GM19351 (cell line): Measurements from ENCODE around the gene CLCA4.

Source experiments
- ATAC-seq: cut with Tn5 transposase; IDR thresholded peaks from one replicate; pipeline ENCODE4 v1.9.1; 2021; ENCODE audit warnings: mild to moderate bottlenecking, moderate library complexity; ENCODE audit not compliant: unreplicated experiment

CLCA4 gene

DNA sequence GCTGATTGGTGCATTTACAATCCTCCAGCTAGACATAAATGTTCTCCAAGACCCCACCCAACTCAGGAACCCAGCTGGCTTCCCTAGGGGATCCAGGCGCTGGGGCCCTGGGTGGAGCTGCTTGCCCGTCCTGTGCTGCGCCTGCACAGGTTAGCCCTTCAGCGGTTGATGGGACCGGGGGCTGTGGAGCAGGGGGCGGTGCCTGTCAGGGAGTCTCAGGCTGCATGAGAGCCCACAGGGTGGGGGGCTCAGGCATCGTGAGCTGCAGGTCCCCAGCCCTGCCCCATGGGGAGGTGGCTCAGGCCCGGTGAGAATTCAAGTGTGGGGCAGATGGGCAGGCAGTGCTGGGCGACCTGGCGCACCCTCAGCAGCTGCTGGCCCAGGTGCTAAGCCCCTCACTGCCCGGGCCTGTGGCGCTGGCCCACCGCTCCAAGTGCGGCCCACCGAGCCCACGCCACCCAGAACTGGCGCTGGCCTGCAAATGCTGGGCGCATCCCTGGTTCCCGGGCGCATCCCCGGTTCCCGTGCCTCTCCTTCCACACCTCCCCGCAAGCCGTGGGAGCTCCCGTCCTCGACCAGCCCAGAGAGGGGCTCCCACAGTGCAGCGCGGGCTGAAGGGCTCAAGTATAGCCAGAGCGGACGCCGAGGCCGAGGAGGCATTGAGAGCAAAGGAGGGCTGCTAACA, 23.1 kb upstream of the CLCA4 start:
- ATAC-seq, result no peak

DNA sequence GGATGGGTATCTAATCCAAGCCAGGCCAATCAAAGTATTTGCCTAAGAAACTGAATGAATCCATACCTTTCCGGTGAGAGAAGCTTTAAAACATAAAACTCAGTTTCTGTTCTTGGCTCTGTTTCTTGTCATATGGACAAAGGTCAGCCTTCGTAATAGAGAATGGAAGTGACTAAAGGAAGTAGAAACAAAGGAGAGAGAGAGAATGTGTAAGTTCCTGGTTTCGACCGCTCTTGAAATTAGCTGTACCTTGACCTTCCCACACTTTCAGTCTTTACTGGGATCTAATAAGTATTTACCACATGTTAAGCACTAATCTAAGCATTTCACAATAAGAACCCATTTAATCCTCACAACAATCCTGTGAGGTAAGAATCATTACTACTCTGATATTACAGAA, 19.6 kb upstream of the CLCA4 start:
- ATAC-seq, result no peak

DNA sequence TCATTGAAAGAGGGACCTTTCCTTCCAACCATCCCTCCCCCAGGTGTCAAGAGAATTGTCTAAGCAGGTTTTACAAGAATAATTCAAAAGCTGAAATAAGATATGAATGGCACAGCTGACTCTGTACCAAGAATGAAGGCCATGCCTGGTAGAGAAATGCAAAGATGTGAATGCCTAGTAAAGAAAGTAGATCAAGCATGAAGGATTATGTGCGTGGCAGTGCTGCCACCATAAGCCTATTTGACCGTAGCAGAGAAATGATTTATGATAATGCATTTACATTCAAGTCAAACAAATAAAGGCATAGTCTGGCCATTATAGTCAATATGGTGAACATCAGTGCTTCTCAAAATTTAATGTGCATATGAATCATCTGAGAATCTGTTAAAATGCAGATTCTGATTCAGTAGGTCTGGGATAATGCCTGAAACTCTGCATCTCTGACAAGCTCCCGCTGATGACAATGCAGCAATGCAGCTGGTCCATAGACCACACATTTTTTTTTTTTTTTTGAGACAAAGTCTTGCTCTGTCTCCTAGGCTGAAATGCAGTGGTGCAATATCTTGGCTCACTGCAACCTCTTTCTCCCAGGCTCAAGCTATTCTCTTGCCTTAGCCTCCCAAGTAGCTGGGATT, 16.6 kb upstream of the CLCA4 start:
- no peak for ATAC-seq

DNA sequence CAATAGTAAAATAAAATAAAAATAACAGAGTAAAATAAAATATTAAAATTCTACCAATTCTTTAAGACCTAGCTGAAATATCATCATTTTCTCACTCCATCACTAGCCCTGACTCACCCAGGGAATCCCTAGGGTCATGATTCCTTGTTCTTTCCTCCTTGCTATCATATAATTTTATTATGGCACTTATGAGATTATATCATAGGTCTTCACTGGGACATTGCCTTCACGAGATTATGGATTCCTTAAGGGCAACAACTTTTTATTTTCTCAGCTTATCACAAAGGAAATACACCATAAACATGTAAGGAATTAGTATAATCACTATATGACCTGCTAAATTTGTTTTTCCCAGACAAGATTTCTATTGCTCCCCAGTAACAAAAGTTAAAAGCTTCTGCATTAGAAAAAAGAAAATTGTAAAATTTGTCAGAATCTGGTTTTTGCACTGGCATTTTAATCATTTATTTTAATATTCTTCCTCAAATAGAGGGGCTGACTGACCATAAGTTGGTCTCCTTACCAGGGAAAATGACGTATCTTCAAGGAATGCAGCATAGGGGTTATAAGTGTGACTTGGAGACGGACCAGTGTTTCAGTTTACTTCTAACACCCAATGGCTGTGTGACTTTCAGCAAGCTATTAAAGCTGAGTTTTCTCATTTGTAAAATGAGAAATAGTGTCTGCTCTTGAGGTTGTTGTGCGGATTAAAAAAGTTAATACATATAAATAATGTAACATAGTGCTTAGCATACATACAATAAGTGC, 8.8 kb upstream of the CLCA4 start:
- ATAC-seq, result no peak

DNA sequence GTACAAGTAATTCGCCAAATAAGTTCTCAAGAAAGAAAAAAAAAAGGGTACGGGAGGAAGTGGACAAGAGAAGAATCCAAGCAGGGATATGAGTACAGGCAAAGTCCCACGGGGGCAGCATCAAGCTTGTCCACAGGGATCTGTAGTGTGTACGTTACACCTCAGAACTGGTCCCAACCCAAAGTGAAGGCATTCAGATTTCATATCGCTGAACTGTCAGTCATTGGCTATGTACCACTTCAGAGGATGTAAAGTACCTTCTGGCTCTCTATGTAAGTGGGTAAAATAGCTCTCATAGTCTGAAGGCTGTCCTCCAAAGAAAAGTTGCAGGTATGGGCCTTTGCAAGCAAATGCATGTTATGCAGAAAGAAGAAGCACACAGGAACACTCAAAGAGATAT, 8.1 kb upstream of the CLCA4 start:
- ATAC-seq, result no peak

GRCh38 chr1:86541859-86542258, 5.0 kb upstream of the CLCA4 start:
- ATAC-seq, result no peak

GRCh38 chr1:86542631-86543030, 4.2 kb upstream of the CLCA4 start:
- ATAC-seq, result no peak

GRCh38 chr1:86548839-86549238, 2.0 kb downstream of the CLCA4 start:
- no peak for ATAC-seq

GRCh38 chr1:86551305-86551704, 4.4 kb downstream of the CLCA4 start:
- ATAC-seq, result no peak

DNA sequence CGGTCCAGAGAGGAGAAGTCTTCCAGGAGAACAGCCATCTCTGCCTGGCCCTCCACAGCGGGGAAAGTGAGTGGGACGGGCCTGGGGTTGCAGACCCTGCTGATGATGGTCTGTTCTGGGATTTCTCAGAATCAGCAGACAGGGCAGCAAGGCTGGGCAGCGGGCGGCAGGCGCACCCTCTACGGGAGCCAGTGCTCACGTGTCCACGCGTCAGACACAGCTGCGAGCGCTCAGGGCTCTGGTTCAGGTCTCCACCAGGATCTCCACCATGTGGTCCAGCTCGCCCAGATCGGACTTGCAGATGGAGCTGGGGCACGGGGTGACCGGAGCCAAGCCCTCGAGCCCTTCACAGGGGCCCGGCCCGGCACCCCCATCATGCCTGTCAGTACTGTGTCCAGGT, 5.5 kb downstream of the CLCA4 start:
- ATAC-seq, result no peak

GRCh38 chr1:86557739-86558138, 10.9 kb downstream of the CLCA4 start:
- no peak for ATAC-seq

DNA sequence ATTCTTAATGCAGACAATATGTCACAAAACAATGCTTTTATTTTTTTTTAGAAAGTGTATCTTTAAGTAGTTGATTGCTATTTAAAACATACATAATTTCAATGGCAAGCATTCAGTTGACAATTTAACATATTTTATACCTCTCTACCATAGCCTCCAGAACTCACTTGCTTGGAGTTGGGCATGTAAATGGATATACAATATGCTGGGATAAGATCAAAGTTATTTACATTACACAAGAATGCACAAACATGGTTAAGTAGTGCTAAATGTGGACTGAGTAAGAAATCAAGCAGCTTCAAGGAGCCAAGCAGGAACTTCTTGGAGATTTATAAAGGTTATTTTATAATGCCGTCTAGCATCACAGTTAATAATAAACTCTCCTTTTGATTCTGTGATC, 17.0 kb downstream of the CLCA4 start:
- ATAC-seq, result no peak

DNA sequence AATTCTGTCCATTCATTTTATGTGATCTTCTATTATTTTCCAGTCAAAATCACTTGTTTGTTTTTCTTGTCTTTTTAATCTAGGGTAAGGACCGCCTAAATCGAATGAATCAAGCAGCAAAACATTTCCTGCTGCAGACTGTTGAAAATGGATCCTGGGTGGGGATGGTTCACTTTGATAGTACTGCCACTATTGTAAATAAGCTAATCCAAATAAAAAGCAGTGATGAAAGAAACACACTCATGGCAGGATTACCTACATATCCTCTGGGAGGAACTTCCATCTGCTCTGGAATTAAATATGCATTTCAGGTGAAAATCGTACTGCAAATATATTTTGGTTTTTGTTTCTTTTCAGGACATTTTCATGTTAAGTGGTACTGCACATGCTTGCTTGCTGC, 20.5 kb downstream of the CLCA4 start:
- ATAC-seq, result no peak

DNA sequence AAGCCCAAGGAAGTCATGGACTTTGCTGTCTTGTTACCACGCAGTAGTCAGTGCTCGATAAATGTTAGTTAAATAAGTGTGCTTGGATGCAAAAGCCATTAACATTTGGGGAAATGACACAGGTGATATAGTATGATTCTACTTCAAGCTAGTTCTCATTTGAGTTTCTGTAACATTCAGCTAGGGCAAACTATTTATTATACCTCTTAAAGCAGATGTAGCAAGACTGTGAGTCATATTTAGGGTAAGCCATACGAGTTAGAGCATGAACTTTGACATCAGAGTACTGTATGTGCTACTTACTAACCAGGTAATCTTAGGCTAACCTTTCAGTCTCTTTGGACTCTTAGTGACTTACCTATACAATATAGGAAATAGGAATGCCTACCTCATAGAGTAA, 21.0 kb downstream of the CLCA4 start:
- no peak for ATAC-seq

GRCh38 chr1:86573763-86574484, 27.0 kb downstream of the CLCA4 start:
- ATAC-seq, result no peak

- ATAC-seq, result no peak
Observed at GRCh38 chr1:86581231-86581630, 34.4 kb downstream of the CLCA4 start.

DNA sequence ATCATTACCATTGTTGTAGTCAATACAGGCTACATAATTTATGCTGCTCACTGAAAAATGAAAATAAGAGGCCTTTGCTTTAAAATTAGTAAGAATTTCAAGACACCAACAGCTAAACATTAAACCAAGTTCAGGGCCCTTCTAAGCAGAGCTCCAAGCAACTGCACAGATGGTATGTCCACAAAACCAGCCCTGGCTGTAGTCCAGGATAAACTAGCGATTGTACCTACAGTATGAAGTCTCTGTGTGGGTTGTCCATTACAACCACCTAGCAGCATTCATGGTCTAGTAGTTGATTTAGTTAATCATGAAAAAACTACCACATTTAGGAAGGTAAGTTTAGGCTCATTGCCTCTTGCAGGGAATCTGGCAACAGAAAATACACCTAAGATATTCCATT, 35.3 kb downstream of the CLCA4 start:
- no peak for ATAC-seq

GRCh38 chr1:86583032-86583431, 36.2 kb downstream of the CLCA4 start:
- ATAC-seq, result no peak

DNA sequence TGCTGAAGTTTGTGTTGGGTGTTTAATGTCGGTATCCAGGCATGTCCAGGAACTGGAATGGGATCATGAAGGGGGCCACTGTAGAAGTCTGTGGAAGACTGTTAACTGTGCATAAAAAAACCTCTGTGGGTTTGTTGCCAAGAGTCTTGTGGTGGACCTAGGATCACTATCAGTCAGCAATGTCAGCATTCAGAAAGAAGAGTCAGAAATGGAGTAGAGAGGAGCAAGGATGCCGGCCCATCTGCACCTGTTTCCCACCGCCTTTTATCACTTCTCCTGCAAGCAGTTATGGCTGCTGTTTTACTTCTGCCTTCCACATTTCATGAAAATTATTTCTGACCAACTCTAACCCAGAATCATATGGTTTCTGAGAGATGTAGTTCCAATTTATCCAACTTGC, 36.7 kb downstream of the CLCA4 start:
- ATAC-seq, result no peak

DNA sequence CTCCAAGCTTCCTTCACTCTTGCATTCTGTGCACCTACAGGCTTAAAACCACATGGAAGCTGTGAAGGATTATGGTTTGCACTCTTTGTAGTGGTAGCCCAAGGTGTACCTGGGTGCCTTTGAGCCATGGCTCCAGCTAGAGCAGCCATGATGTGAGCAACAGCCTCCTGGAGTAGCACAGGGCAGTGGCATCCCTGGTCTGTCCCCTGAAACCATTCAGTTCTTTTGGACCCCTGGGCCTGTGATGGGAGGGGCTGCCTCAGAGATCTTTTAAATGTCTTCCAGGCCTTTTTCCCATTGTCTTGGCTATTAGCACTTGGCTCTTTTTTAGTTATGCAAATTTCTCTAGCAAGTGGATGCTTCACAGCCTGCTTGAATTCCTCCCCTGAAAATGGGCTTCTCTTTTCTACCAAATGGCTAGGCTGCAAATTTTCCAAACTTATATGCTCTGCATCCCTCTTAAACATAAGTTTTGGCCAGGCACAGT, 47.4 kb downstream of the CLCA4 start:
- no peak for ATAC-seq

DNA sequence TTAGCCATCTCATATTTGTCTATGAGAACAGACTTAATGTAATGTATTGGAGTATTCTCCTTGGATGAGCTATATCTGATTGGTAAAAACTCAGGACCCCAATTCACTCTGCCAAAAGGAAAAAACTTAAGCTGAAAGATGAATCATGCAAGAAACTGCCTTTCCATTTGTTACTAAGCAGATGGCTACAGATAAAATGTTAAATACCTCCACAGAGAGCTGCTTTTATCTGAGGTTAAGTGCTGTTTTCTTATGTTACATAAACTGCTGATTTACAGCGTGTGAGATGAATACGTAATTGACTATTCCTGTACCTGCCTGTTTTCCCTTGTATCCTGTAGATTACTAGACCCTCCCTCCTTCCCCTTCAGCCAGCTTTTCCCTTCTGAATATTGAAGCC, 49.3 kb downstream of the CLCA4 start:
- no peak for ATAC-seq
